ENCODE data around the gene COL17A1.

- TF ChIP-seq CTCF (IDR thresholded peaks at IDR 0.05; ENCODE audit: borderline replicate concordance, extremely low read depth, low read length, poor library complexity, severe bottlenecking): no peak
- no peak for TF ChIP-seq EZH2 (IDR thresholded peaks at IDR 0.05; ENCODE audit: borderline replicate concordance, low read depth, low read length, severe bottlenecking)
These were observed 64.4 kb downstream of the COL17A1 start for GRCh38 chr10:104021246-104021645.

Measured in DND-41 (cell line).